ENCODE measurements around the gene TMEM151B. TPM values are rescaled to one million over a fixed set of nuclear protein-coding genes. Genes with fewer than 3 reads are reported as not detected.
"Not testable (repeated sequence)": the region's sequence is repeated elsewhere in the genome, so short reads cannot be mapped to it uniquely, and the experiment has no call there.

TMEM151B gene
- total and polyA plus RNA-seq, 10 donors = 0.03 to 0.17 (median 0.11) TPM; not detected in 7

DNA sequence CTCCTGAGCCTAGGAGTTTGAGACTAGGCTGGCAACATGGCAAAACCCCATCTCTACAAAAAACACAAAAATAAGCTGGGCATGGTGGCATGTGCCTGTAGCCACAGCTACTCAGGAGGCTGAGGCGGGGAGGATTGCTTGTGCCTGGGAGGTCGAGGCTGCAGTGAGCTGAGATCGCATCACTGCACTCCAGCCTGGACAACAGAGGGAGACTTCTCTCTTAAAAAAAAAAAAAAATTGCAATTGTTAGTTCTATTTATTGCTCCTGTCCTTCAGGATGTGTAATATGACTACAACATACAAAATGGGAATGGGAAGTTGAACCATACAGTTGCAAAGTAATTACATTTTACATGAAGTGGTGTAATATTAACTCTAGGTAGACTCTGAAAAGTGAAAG, 51.0 kb downstream of the TMEM151B start:
- Histone ChIP-seq H3K36me3 (no peaks in the 10 kb centered on the region), H3K4me3 (no peak overlapping the region), H3K4me1 (no peaks in the 10 kb centered on the region), H3K9me3 (peaks cover 0 to 4% (median 0%) of the 10 kb centered on the region in 8 donors), H3K27ac (no peak overlapping the region), H3K27me3 (replicated peaks in 1 of 7) (peaks cover 0 to 30% (median 2%) of the 10 kb centered on the region in 7 donors)
- TF ChIP-seq POLR2A (IDR thresholded peaks at IDR 0.05) (no peak), CTCF (IDR thresholded peaks at IDR 0.05 in 8 of 11, conservative IDR thresholded peaks at IDR 0.05 in 3 of 11) (no peak), POLR2AphosphoS5 (IDR thresholded peaks at IDR 0.05) (no peak)
- intact Hi-C loops (cut with DNase I; ENCODE audit: low total_unique reads) = no loop called here
- WGBS, 5 donors = 76 to 87% (median 78%) methylated on average over 3 of the region's 3 CpGs
- no peak for DNase-seq

DNA sequence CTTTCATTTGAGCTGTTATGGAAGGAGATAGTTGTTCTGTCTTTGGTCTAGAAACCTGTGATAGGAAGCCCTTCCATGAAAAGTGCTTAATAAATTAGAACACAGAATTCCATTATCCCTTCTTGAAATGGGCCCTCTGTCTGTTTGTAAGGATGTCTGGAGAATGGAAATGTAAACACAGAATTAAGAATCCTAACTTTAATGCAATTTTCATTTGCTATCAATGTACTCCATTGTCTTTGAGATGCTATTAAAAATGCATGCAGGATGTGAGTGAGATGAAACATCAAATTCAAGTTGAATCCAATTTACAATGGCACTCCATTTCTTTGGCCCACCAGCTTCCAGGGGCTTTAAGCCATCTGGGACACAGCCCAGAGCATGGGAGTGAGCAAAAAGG, 56.8 kb downstream of the TMEM151B start:
- H3K27ac ChIP-seq = no peak overlapping the region
- no peak for DNase-seq
- H3K4me1 ChIP-seq = no peaks in the 10 kb centered on the region

DNA sequence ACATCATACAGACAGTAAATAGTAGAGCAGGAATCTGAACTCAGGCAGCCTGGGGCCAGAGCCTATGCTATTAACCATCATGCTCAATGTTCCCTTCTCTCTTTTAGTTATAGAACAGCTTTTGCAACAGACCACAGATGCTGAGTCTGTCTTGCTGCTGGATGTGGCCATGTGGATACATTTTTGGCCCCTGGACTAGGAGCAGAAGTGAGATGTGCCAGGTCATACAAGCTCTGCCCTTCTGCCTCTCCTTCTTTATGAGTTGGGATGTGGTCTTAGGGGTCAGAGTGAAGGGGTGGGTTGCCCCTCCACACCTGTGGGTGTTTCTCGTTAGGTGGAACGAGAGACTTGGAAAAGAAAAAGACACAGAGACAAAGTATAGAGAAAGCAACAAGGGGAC, 57.5 kb downstream of the TMEM151B start:
- Histone ChIP-seq H3K36me3 (no peaks in the 10 kb centered on the region), H3K9me3 (no peaks in the 10 kb centered on the region), H3K4me1 (no peaks in the 10 kb centered on the region), H3K27me3 (replicated peaks in 1 of 7) (peaks cover 0 to 32% (median 14%) of the 10 kb centered on the region in 7 donors), H3K27ac (no peak overlapping the region), H3K4me3 (no peak overlapping the region)
- intact Hi-C loops (cut with DNase I; ENCODE audit: low total_unique reads) = no loop called here
- 66 to 86% (median 73%) methylated on average over 2 of the region's 2 CpGs for WGBS, 5 donors
- TF ChIP-seq CTCF (IDR thresholded peaks at IDR 0.05 in 8 of 11, conservative IDR thresholded peaks at IDR 0.05 in 3 of 11) = no peak
- no peak for TF ChIP-seq POLR2A (IDR thresholded peaks at IDR 0.05)
- TF ChIP-seq POLR2AphosphoS5 (IDR thresholded peaks at IDR 0.05) = no peak
- DNase-seq = no peak

More for the DNA sequence above, 56.8 kb downstream of the TMEM151B start:
- intact Hi-C loops (cut with DNase I; ENCODE audit: low total_unique reads) = no loop called here
- peaks cover 0 to 28% (median 14%) of the 10 kb centered on the region in 7 donors for H3K27me3 ChIP-seq (replicated peaks in 1 of 7)
- no peaks in the 10 kb centered on the region for H3K9me3 ChIP-seq
- TF ChIP-seq CTCF (IDR thresholded peaks at IDR 0.05 in 8 of 11, conservative IDR thresholded peaks at IDR 0.05 in 3 of 11) (no peak), POLR2A (IDR thresholded peaks at IDR 0.05) (no peak), POLR2AphosphoS5 (IDR thresholded peaks at IDR 0.05) (no peak)
- H3K4me3 ChIP-seq = no peak overlapping the region
- no peaks in the 10 kb centered on the region for H3K36me3 ChIP-seq

DNA sequence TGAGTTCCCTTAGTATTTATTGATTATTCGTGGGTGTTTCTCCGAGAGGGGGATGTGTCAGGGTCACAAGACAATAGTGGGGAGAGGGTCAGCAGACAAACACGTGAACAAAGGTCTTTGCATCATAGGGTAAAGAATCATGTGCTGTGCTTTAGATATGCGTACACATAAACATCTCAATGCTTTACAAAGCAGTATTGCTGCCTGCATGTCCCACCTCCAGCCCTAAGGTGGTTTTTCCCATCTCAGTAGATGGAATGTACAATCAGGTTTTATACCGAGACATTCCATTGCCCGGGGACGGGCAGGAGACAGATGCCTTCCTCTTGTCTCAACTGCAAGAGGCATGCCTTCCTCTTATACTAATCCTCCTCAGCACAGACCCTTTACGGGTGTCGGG, 58.0 kb downstream of the TMEM151B start:
- H3K27ac ChIP-seq; H3K4me1 ChIP-seq; intact Hi-C loops (cut with DNase I; ENCODE audit: low total_unique reads); DNase-seq; H3K36me3 ChIP-seq; H3K4me3 ChIP-seq; H3K9me3 ChIP-seq: not testable (repeated sequence)
- H3K27me3 ChIP-seq (replicated peaks in 1 of 7) = peaks cover 0 to 32% (median 14%) of the 10 kb centered on the region in 7 donors
- 31 to 52% (median 44%) methylated on average over 5 to 7 of the region's 9 CpGs for WGBS, 5 donors

DNA sequence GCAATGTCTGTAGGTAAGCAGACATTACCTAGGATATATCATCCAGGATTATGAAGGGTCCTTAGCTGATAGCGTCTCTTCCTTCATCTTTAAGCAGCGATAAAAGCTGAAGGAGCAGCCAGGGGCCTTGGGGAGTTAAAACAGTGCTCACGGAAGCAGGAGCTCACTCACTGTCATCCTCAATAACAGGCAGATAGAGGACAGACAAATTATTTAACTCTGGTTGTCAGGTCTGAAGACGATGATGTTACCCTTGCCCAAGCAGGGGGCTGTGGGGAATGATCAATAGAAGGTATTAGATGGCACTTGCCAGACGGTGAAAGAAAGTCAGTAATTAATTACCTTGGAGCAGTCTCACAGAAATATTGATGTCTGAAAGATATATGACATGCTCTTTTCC, 59.6 kb downstream of the TMEM151B start:
- Histone ChIP-seq H3K27me3 (replicated peaks in 1 of 7) (peaks cover 0 to 32% (median 14%) of the 10 kb centered on the region in 7 donors), H3K4me3 (no peak overlapping the region), H3K27ac (no peak overlapping the region), H3K36me3 (no peaks in the 10 kb centered on the region), H3K4me1 (peaks cover 0 to 13% (median 2%) of the 10 kb centered on the region in 6 donors), H3K9me3 (no peaks in the 10 kb centered on the region)
- intact Hi-C loops (cut with DNase I; ENCODE audit: low total_unique reads) = no loop called here
- DNase-seq = no peak
- TF ChIP-seq POLR2AphosphoS5 (IDR thresholded peaks at IDR 0.05) = no peak
- TF ChIP-seq CTCF (IDR thresholded peaks at IDR 0.05 in 8 of 11, conservative IDR thresholded peaks at IDR 0.05 in 3 of 11) = no peak
- TF ChIP-seq POLR2A (IDR thresholded peaks at IDR 0.05) = no peak
- 65 to 74% (median 71%) methylated on average over 5 of the region's 5 CpGs for WGBS, 5 donors

Data from spleen (tissue), 11 donors.